ENCODE data around the gene MCRIP1.

MCRIP1 gene

DNA sequence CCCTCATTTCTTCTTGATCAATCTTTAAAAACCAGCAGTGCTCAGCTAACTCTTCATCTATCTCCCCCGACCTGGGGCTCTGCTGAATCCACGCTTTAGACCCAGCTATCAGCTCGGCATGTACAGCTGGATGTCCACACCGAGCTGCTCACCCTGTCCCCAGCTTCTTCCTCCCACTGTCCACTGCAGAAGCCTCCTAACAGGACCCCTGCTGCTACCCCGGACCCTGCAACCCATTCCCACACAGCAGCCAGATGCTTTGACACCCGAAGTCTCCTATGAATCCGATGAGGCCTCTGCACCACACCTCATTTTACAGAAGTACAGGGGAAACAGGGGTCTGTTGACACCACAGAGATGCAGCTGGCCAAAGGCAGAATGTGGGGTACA, 15.3 kb downstream of the MCRIP1 start:
- DNase-seq: no peak

GRCh38 chr17:81815646-81815986, 17.5 kb downstream of the MCRIP1 start:
- DNase-seq: no peak

- no peak for DNase-seq
Observed at GRCh38 chr17:81814748-81815645, 18.1 kb downstream of the MCRIP1 start.

GRCh38 chr17:81813861-81814683, 19.0 kb downstream of the MCRIP1 start:
- no peak for DNase-seq

GRCh38 chr17:81813371-81813684, 19.8 kb downstream of the MCRIP1 start:
- no peak for DNase-seq

DNA sequence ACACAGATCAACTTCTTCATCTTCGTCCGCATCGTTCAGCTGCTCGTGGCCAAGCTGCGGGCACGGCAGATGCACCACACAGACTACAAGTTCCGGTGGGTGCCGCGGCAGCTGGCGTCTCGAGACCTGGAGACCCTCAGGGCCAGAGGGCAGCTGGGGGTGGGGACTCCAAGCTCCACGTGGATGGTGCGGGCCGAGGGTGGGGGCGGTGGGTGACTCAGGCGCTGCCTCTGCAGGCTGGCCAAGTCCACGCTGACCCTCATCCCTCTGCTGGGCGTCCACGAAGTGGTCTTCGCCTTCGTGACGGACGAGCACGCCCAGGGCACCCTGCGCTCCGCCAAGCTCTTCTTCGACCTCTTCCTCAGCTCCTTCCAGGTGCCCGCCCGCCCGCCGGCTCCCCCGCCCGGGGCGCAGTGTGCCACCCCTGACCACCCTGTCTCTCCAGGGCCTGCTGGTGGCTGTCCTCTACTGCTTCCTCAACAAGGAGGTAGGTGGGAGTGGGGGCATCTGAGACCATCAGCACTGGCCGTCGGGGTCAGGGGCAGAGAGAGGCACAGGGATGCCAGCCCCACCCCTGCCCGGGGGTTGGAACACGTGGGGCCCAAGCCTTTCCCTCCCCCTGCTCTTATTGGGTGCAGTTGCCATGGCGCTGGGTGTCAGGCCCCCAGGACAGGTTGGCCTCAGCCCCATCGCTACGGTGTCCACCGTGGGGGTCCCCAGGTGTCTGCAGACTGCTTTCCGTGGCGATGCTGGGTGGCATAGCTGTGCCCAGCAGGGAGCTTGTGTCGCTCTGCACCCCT, 20.3 kb downstream of the MCRIP1 start:
- DNase-seq: no peak

- no peak for DNase-seq
Observed at GRCh38 chr17:81811705-81812570, 21.2 kb downstream of the MCRIP1 start.

DNA sequence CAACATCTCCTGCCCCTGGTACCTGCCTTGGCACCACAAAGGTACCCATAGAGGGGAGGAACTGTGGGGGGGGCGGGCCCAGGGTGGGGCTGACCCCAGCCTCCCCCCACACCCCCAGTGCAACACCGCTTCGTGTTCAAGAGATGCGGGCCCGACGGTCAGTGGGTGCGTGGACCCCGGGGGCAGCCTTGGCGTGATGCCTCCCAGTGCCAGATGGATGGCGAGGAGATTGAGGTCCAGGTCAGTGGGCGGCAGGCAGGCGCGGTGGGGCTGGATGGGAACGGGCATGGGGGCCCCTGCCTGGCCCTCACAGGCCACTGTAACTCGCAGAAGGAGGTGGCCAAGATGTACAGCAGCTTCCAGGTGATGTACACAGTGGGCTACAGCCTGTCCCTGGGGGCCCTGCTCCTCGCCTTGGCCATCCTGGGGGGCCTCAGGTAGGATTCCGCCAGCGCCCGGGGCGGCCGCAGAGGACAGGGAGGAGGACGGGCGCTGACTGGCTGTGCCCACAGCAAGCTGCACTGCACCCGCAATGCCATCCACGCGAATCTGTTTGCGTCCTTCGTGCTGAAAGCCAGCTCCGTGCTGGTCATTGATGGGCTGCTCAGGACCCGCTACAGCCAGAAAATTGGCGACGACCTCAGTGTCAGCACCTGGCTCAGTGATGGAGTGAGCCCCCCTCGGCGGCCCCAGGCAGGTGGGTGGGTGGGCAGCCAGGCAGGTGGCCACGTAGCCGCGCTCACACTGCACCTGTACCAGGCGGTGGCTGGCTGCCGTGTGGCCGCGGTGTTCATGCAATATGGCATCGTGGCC, 22.0 kb downstream of the MCRIP1 start:
- DNase-seq: no peak

- no peak for DNase-seq
Observed at GRCh38 chr17:81810476-81810875, 22.6 kb downstream of the MCRIP1 start.

GRCh38 chr17:81809556-81809998, 23.5 kb downstream of the MCRIP1 start:
- DNase-seq: no peak

GRCh38 chr17:81808778-81809555, 24.1 kb downstream of the MCRIP1 start:
- peak; percentile 15 for DNase-seq

DNA sequence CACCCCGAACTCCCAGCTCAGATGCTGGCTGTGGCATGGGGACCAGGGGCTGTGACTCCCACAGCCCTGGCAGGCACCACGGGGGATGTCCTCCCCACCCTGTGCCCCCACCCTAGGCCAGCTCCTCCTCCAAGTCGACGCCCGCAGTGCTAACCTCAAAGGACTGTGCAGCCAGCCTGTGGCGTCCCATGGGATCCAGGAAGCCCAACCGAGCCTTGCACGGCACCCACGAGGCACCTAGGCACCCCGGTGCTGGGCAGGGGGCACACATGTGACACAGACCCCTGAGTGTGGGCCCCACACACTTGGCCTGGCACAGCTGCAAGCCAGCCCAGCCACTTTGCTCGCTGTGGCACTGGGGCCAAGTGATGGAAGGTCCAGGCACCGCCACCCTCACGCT, 25.3 kb downstream of the MCRIP1 start:
- no peak for DNase-seq

- no peak for DNase-seq
Observed at GRCh38 chr17:81807210-81807719, 25.8 kb downstream of the MCRIP1 start.

DNA sequence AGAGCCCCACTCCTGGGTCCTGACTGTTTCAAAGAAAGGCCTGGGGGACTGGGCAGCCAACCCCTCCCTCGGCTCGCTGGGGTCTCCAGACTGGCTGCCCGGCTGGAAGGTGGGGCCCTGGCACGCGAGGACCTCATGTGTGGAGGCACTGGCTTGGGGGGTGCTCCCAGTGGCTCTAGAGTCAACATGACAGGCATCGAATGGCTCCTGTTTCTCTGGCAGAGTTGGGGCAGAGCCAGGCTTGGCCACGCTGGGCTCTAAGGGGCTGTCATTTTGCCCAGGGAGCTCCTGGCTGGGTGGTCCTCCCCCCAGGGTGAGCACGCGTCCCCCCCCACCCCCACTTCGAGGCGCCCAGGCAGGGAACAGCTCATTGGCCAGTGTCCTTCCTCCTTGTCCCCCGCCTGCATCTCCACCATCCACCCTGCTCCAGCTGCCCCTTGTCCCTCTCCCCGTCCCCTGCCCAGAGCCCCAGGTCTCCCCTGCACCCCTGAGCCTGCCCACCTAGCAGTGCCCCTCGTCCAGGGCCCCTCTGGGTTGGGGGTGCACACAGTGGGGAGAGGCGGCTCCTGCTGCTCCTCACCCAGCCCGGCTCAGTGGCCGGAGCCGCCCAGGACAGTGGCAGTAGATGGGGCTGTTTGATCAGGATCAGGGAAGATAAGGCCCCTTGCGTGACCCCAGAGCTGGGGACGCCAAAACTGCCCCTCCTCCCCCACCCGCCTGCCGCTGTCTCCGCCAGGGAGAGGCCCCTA, 26.5 kb downstream of the MCRIP1 start:
- DNase-seq: no peak

DNA sequence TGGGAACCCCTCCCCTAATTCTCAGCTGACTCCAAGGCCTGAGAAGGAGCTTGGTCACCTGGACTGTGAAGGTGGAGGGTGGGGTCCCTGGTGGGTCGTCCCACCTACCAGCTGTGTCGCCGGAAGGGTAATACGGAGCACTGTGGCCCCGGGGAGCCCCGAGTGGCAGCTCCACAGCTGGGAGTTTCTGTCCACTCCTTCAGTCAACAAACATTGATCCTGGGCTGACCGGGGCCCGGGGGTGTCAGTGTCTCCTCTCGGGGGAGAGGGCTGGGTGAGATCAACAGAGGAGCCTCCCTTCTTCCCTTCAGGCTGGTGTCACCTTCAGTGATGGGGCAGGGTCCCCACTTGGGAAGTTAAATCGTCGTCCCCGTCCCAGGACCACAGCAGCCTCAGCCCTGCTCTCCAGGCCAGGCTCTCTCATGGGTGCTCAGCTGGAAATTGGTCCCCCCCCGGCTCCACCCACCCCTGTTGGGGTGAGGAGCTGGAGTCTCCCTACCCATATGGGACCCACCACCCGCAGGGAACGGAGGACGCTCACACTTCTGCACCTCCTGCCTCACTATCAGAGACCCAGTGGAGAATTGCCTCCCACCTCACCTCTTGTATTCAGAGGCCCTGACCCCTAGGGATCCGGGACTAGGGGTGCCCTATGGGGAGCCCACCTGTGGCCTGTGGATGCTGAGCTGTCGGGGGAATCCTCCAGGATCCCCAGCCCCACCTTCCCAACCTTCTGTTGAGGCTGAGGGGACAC, 27.2 kb downstream of the MCRIP1 start:
- no peak for DNase-seq

GRCh38 chr17:81804559-81805399, 28.3 kb downstream of the MCRIP1 start:
- no peak for DNase-seq

- no peak for DNase-seq
Observed at GRCh38 chr17:81803728-81804558, 29.1 kb downstream of the MCRIP1 start, which contains the start of gene GCGR. Gene GCGR, plus strand, starts transcription at chr17:81804150. Its CDS starts 4,869 bp downstream, at chr17:81809019.
